GM12872 (cell line): Measurements from ENCODE around the gene LTB.

ENCODE experiments used
- CTCF ChIP-seq: IDR thresholded peaks from 3 replicates; pipeline ENCODE4 v1.5.1; 2011; ENCODE audit warnings: low read depth, mild to moderate bottlenecking, low read length, moderate library complexity; ENCODE audit not compliant: insufficient read depth

Gene LTB

GRCh38 chr6:31534011-31534410, 48.2 kb downstream of the LTB start:
- no peak for TF ChIP-seq CTCF

- TF ChIP-seq CTCF: no peak
Observed at GRCh38 chr6:31533455-31533841, 48.8 kb downstream of the LTB start.

- TF ChIP-seq CTCF: no peak
Observed at GRCh38 chr6:31532644-31533454, 49.4 kb downstream of the LTB start.

GRCh38 chr6:31531771-31532643, 50.2 kb downstream of the LTB start:
- no peak for TF ChIP-seq CTCF

- TF ChIP-seq CTCF: no peak
Observed at GRCh38 chr6:31531162-31531561, 51.1 kb downstream of the LTB start.

GRCh38 chr6:31530659-31531058, 51.6 kb downstream of the LTB start:
- no peak for TF ChIP-seq CTCF
